Dermis blood vessel endothelial cell (primary cell): Measurements from ENCODE around the gene NLRP8. TPM values are rescaled to one million over a fixed set of nuclear protein-coding genes. Genes with fewer than 3 reads are reported as not detected.
"Not testable (repeated sequence)": the region's sequence is repeated elsewhere in the genome, so short reads cannot be mapped to it uniquely, and the experiment has no call there.

Experiments used
- DNase-seq: peaks from one replicate; pipeline ENCODE4 v3.0.0; 2010
- total RNA-seq: library from RNA; depleted of rRNA; stranded (reverse); fragments of >200 nt; gene quantifications from 2 replicates; pipeline ENCODE4 v1.2.3, GENCODE V29; 2014

Gene NLRP8
- not detected in 2 replicates for total RNA-seq

- no peak for DNase-seq
These were observed at the start of gene NLRP8 for GRCh38 chr19:55947532-55947931. Gene NLRP8, plus strand, starts transcription at chr19:55947832.

GRCh38 chr19:55898911-55899310 lies 48.7 kb upstream of the NLRP8 start:
- DNase-seq, result no peak

DNA sequence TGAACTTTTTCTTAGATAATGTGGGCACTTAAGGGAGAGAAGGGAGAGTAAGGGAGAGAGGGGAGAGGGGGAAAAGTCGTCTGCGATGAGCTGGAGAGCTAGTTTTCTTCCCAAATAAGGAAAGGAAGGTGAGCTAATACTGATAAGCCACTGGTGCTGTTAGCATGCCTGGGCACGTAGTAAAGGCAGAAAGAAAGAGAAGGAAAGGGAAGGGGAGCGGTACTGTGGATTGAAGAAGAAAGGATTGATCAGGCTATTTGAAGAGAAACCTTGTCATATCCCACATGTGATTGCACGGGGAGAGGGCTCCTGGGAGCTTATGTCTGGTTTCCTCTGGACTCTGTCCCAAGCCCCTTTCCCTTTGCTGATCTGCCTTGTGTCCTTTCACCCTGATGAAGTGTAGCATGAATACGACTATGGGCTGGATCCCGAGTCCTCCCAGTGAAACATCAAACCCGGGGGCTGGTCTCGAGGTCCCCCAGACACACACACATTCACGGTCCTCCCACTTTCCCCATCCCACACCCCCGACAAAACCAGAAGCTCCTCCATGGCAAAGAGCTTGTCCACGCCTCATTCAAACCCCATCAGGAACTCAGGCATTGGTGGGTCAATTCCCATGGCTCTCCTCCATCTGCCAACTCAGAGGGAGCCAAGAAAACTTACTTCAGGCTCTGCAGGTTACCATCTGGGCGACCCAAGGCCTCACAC lies 46.1 kb upstream of the NLRP8 start:
- no peak for DNase-seq

DNA sequence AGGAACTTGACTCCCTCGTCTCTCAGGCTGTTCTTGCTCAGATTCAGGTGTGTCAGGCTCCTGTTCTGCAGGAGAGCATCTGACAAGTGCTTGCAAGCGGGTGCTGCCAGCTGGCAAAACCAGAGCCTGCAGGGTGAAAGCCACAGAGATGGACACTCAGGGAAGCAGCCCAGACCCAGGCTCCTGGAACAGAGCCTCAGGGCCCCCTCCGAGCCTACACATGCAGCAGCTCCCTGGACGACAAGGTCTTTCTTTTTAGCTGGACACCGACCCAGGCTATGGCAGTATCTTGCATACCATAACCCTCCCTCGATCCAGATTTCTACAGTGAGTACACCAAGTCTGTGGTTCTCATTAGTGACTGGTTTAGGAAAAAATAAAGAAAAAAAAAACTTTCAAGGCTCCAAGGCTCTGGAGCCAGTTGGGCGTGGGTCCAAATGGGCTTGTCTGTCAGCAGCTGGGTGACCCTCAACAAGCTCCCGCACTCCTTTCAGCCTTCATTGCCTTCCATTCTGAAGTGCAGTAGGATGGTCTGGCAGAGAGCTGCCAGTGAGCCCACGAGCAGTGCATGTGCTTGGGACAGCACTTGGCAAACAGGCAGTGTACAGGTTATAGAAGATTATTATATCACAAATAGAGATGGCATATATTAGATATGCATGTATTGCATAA lies 45.4 kb upstream of the NLRP8 start:
- DNase-seq, result no peak

GRCh38 chr19:55907286-55907685 lies 40.3 kb upstream of the NLRP8 start:
- no peak for DNase-seq

GRCh38 chr19:55907746-55908145 lies 39.9 kb upstream of the NLRP8 start:
- DNase-seq, result no peak

GRCh38 chr19:55909801-55910200 lies 37.8 kb upstream of the NLRP8 start:
- DNase-seq, result no peak

DNA sequence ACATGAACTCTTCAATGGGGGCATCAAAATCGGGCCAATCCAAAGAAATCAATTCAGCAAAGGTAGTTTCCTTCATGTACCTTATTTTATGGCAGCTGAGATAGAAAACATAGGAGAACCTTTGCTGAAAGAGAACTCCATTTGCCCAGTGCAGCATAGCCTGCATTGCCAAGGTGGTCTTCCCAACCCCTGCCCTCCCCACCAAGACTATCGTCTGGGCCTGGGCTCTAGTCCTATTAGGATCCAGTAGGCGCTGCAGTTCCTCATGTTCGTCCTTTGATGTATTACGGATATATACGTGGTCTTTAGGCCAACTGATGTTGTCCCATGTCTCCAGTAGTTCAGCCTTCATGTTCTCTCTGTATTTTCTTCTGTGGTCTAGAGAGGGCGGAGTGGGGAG lies 34.7 kb upstream of the NLRP8 start:
- DNase-seq, result no peak

DNA sequence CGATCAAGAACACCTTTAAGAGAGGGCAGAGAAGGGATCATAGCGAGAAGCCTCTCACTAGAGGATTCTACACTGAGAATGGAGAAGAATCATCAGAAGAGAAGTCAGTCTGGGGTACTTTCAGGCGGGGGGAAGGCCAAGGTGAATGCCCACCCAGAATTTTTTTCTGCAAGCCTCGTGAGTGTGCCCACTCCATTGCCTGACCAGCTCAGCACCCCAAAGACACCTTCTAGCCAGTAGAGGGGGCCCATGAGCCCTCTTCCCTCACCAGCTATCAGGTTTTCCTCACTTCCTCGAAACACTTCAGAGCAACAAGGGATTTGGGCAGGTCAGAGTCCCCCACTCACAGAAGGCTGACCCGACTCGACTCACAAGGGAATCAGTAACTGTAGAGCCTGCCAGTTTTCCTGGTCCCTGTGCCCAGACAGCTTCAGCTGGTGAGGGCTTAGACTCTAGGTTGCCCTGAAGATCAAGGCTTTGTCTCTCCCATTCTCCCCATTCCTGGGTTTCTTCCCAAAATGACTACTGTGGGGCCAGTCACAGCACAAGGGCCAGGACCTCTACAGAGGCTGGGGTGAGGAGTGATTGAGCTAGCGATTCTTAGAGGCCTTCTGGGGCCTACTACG lies 33.9 kb upstream of the NLRP8 start:
- no peak for DNase-seq

DNA sequence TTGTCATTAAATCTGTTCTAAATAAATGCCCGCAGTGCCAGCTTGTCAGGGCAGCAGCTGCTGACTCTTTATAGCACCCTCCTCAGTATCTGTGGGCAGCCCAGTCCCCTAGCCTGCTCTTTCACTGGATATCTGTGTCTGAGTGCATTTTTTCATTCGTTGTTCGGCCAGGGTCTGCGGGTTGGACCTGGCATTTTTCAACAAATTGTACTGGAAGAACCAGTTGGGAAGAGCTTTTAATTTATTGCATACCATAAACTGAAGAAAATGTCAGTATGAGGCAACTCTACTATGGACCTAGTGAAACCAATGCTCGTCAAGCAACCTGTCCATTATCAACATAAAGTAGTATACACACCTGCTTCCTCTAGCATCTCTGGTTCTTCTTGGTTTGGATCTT lies 24.1 kb upstream of the NLRP8 start:
- DNase-seq, result no peak

- no peak for DNase-seq
These were observed 19.6 kb upstream of the NLRP8 start for GRCh38 chr19:55927991-55928390.

DNA sequence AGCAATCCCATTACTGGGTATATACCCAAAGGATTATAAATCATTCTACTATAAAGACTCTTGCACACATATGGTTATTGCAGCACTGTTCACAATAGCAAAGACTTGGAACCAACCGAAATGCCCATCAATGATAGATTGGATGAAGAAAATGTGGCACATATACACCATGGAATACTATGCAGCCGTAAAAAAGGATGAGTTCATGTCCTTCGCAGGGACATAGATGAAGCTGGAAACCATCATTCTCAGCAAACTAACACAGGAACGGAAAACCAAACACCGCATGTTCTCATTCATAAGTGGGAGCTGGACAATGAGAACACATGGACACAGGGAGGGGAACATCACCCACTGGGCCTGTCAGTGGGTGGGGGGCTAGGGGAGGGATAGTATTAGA lies 18.4 kb upstream of the NLRP8 start:
- not testable (repeated sequence) for DNase-seq

- no peak for DNase-seq
These were observed 16.6 kb upstream of the NLRP8 start for GRCh38 chr19:55930996-55931515.

DNA sequence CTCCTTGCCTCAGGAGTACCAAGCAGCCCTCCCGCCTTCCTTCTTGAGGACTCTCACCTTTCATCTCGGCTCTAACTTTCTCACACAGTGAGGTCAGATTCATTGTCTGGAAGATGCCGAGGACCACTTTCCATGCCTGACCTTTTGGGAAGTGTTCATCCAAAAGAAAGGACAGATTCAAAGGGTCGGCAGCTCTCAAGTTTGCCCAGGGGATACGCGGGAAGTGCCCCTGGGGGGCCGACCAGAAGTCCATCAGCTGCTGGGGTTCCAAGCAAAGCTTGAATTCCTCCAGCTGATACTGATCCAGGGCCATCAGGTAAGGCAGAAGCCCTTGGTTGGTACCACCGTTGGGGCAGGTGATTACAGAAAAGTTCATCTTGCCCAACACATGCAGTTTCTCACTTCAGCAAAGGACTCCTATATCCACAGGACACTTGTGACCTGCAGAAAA lies 15.7 kb upstream of the NLRP8 start, which contains the start of gene NLRP13:
NLRP13 (minus strand) TSS at position 401 of the 451 bp plus-strand sequence; CDS start at position 376, 25 bp downstream.
- DNase-seq, result no peak

- DNase-seq, result no peak
These were observed 12.4 kb upstream of the NLRP8 start for GRCh38 chr19:55935206-55935605.

GRCh38 chr19:55939206-55939605 lies 8.4 kb upstream of the NLRP8 start:
- no peak for DNase-seq

DNA sequence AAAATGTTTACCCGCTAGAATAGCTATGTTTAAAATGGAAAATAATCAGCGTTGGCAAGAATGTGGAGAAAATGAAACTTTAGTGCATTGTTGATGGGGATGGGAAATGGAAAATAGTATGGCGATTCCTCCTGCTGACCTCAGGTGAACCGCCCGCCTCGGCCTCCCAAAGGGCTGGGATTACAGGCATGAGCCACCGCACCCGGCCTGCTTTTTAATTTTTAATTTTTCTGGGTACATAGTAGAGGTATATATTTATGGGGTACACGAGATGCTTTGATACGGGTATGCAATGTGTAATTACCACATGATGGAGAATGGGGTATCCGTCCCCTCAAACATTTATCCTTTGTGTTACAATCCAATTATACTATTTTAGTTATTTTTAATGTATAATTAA lies 7.3 kb upstream of the NLRP8 start:
- no peak for DNase-seq

DNA sequence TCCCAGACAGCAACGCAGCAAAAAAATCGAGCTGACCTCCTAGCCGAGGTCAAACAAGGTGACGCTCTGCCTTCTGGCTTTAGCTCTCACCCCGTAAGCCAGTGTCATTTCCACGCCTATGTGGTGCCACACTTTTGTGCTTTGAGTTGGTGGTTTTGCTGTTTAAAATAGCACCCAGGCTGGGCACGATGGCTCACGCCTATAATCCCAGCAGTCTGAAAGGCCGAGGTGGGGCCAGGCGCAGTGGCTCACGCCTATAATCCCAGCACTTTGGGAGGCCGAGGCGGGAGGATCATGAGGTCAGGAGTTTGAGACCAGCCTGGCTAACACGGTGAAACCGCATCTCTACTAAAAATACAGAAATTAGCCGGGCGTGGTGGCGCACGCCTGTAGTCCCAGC lies 2.9 kb downstream of the NLRP8 start:
- DNase-seq, result not testable (repeated sequence)

DNA sequence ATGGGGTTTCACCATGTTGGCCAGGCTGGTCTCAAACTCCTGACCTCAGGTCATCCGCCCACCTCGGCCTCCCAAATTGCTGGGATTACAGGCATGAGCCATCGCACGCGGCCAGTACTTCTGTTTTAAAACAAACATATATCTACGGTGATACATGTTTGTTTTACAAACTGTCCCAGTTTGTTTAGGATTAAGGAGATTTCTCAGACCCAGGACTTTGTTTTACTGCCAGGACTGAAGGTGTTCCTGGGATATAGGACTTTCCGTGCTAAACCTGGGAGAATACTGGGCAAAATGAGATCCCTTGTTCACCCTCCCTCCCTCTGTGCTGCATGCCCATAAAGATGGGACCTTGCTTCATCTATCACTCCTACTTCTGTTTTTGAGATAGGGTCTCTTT lies 8.8 kb downstream of the NLRP8 start:
- no peak for DNase-seq

- no peak for DNase-seq
These were observed 10.7 kb downstream of the NLRP8 start for GRCh38 chr19:55958356-55958755.

DNA sequence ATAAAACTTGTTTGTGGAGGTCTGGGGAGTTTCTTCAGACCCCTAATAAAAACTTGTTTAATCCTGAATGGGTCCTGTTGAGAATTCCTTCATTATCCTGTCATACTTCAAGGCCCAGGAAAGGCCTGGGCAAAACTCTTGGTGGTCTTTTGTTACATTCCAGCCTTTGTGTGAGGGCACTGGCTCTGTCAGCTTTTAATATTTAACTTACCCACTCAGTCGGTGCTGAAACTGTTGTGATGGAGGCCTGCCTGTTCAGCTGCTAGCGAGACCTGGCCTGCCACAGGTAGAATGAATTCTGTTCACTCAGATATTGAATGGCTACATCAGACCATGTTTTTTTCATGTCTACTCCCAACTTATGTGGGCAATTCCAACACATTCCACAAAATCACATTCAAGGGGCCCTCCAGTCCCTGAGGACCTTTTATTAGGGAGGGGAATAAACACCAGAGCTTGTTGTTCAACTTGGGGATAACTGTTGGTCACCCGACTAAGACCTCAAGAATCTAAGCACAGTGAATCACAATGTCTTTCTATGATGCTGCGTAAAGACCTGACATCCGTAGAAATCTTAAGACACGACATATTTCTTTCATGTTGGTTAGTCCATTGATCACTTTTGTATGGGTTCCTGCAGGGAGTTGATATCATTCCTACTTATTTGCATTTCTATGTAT lies 12.5 kb downstream of the NLRP8 start:
- DNase-seq, result no peak

DNA sequence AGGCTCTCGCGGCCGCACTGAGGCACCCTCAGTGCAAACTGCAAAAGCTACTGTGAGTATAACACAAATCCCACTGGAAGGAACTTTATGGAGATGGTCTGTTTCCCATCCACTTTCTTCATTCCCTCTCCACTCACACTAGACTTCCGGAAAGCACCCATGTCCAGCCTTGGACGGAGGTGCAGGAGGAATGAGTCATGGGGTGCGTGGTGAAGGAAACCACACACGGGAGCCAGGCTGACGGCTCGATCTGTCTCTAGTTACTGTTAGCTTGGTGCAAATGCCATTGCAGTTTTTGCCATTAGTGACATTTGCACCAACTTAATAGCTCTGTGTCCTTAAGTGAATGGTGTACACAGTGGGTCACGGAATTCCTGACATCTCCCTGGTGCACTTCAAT lies 14.6 kb downstream of the NLRP8 start:
- DNase-seq, result no peak

DNA sequence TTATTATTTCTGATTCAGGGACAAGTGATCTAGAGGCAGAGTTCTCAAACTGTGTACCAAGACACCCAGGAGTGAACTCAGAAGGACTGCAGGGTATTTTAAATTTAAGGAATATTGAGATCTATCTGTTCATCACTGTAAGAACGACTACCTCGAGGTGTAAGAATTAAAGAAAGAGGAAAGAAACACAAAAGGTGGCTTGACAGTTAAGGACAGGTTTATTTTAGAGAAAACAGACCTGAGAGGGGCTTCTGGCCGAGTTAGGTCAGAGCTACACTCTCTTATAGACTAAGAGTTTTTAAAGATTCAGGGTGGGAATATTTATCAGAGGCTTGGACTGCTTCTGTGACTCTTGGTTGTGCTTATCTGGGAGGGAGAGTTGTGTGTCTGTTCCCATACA lies 26.4 kb downstream of the NLRP8 start:
- DNase-seq, result no peak
